Retinal pigment epithelial cell (primary cell): ENCODE measurements around the gene TMEM120B.

Experiments
- DNase-seq: peaks from one replicate; pipeline ENCODE4 v3.0.0-alpha.2; 2010; ENCODE audit warnings: low read depth
- H3K4me3 ChIP-seq: 2 replicates; pipeline ENCODE4 v1.5.1; 2011; ENCODE audit warnings: mild to moderate bottlenecking, low read length, control low read depth, moderate library complexity
- TF ChIP-seq, protein P1 (sequence below): conservative IDR thresholded peaks from 2 replicates; pipeline ENCODE4 v1.5.1; 2011; ENCODE audit warnings: low read depth, low read length, control low read depth, inconsistent platforms

Gene TMEM120B

DNA sequence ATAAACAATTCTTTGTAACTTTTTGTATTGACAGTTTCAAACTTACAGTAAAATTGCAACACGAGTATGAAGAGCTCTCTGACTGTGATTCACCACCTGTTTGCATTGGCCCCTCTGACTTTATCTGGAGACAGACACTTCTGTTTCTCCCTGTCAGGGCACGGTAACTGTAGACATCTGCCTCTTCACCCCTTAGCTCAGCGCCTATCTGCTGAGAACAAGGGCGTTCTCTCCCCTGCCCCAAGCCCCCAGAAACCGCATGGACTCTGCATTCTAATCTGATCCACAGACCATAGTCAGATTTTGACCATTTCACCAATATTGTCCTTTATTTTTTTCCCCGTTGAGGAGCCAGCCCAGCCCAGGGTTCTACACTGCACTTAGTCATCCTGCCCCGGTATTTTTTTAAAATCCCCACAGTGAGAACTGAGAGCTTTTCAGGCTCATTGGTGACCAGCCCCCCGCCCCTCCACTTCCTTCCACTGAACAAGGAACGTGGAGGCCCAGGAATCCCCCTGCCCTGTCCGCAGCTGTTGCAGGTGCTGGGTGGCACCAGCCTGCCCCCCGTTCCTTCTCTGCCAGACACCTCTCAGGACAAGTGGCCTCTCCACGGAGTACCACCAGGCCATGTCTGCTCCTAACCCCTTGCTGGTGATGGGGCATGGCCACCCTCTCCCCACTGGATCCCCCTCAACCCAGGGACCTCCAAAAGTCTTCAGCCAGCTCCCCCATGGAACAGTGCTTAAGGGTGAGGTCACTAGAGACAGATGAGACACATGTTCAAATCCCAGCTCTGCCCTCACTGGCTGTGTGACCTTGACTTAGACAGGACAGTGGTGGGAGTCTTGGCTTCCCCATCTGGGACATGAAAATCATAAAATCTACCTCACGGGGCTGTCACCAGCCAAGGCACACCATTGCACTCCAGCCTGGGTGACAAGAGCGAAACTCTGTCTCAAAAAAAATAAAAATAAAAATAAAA is 69.7 kb downstream of the TMEM120B start:
- DNase-seq = no peak
- H3K4me3 ChIP-seq = no peak overlapping the region

DNA sequence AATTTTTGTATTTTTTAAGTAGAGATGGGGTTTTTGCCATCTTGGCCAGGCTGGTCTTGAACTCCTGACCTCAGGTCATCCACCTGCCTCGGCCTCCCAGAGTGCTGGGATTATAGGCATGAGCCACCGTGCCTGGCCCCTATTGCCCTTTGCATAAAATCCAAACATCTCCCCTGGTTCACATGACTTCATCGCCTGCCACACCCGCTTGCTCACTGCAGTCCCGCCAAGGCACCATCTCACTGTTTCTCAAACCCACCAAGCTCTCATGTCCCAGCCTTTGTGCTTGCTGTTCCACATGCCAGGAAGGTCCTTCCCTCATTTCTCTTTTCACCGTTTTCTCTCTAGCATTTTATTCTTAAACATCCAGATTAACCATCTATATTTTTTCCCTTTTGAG is 71.2 kb downstream of the TMEM120B start:
- no peak overlapping the region for H3K4me3 ChIP-seq
- no peak for DNase-seq
- TF ChIP-seq, protein P1, sequence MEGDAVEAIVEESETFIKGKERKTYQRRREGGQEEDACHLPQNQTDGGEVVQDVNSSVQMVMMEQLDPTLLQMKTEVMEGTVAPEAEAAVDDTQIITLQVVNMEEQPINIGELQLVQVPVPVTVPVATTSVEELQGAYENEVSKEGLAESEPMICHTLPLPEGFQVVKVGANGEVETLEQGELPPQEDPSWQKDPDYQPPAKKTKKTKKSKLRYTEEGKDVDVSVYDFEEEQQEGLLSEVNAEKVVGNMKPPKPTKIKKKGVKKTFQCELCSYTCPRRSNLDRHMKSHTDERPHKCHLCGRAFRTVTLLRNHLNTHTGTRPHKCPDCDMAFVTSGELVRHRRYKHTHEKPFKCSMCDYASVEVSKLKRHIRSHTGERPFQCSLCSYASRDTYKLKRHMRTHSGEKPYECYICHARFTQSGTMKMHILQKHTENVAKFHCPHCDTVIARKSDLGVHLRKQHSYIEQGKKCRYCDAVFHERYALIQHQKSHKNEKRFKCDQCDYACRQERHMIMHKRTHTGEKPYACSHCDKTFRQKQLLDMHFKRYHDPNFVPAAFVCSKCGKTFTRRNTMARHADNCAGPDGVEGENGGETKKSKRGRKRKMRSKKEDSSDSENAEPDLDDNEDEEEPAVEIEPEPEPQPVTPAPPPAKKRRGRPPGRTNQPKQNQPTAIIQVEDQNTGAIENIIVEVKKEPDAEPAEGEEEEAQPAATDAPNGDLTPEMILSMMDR = no peak

More for the DNA sequence above, 69.7 kb downstream of the TMEM120B start:
- TF ChIP-seq, protein P1 = no peak

DNA sequence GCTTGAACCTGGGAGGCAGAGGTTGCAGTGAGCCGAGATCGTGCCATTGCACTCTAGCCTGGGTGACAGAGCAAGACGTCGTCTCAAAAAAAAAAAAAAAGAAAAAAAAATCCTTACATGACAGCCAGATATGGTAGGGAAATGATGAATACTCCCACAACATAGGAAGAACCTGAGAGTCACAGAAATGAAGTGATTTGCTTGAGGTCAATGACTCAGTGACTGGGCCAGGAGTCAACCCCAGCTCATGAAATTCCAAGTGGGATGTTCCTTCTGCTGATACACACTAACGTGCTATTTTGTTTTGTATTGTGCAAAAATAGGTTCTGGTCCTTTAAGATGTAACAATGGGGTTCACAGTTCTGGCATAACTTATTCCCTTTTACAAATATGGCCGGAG is 71.9 kb downstream of the TMEM120B start:
- DNase-seq = no peak
- no peak overlapping the region for H3K4me3 ChIP-seq
- TF ChIP-seq, protein P1 = no peak

DNA sequence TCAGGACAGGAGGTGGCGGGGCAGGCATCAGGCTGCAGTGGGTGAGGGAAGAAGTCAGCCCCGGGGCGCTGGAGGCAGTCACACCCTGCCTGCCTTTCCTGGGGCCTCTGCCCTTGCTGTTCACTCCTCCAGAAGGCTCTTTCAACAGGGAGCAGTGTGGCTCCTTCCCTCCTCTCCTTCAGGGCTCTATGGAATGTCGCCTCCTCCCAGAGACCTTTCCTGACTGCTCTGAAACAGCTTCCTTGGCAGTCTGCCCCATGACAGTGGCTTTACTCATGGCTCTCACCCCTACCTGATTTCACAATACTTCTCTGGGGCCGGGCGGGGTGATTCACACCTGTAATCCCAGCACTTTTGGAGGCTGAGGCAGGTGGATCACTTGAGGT is 73.9 kb downstream of the TMEM120B start:
- TF ChIP-seq, protein P1 = no peak
- H3K4me3 ChIP-seq = no peak overlapping the region
- DNase-seq = no peak

DNA sequence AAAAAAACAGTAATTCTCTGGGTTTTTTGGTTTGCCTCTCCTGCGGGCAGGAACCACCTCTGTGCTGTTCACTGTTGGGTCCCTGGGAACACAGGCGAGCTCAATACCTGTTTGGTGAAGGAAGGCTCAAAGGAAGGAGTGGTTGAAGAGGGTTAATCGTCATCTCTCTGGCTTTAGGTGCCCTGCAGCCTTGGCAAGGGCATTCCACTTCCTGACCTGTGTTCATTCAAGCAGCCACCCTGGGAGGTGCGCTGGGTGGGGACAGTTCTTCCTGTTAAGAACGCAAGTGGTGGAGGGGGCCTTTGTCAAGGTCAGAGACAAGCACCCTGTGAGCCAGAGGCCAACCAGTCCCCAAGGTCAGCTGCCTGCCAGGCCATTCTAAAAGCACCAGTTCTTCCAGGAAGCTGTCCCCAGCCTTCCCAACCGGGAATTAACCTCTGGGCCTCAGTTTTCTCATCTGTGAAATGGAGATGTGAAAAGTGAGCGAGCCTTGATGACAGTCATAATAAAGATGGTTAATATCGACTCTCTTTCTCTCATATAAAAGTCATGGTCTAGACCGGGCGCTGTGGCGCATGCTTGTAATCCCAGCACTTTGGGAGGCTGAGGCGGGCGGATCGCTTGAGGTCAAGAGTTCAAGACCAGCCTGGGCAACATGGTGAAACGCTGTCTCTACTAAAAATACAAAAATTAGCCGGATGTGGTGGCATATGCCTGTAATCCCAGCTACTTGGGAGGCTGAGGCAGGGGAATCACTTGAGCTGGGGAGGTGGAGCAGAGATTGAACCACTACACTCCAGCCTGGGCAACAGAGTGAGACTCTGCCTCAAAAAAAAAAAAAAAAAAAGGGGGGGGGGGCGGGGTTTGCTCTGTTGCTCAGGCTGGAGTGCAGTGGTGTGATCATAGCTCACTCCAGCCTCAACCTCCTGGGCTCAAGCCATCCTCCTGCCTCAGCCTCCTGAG is 74.8 kb downstream of the TMEM120B start:
- no peak for DNase-seq
- no peak overlapping the region for H3K4me3 ChIP-seq
- TF ChIP-seq, protein P1 = no peak

DNA sequence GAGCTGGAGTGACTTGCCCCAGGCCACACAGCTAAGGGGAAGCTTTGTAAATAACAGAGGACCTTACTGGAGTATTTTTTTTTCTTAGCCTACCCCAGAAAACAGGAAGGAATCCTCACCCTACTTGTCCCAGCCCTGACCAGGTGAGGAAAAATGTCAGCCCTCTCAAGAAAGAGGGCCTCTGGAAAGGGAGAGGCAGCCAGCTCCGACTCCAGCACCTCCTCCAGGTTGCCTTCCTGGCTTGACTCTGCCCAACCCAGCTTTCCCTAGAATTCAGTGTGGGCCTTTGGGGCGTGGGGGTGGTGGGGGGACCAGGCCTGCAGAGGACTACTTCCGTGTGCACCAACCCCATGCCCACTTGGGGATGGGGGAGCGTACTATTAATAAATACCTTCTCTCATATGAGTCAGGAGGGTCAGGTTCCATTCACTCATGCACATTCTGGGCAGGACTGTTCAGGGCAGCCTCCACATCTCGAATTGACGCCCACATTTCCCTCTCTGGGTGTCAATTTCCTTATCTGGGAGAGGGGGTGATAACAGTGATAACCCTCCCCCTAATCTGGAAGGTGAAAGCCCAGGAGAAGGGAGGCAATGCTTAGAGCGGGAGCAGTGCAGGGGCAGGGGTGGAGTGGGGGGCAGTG is 75.7 kb downstream of the TMEM120B start:
- no peak for DNase-seq
- TF ChIP-seq, protein P1 = no peak
- no peak overlapping the region for H3K4me3 ChIP-seq
